NCI-H2029 (cell line): ENCODE data around the gene LONP1.
"Not testable (repeated sequence)": the region's sequence is repeated elsewhere in the genome, so short reads cannot be mapped to it uniquely, and the experiment has no call there.

Experiments
- DNase-seq: peaks from one replicate; lab custom pipeline; 2025; lab: John Stamatoyannopoulos, UW

Gene LONP1, protein sequence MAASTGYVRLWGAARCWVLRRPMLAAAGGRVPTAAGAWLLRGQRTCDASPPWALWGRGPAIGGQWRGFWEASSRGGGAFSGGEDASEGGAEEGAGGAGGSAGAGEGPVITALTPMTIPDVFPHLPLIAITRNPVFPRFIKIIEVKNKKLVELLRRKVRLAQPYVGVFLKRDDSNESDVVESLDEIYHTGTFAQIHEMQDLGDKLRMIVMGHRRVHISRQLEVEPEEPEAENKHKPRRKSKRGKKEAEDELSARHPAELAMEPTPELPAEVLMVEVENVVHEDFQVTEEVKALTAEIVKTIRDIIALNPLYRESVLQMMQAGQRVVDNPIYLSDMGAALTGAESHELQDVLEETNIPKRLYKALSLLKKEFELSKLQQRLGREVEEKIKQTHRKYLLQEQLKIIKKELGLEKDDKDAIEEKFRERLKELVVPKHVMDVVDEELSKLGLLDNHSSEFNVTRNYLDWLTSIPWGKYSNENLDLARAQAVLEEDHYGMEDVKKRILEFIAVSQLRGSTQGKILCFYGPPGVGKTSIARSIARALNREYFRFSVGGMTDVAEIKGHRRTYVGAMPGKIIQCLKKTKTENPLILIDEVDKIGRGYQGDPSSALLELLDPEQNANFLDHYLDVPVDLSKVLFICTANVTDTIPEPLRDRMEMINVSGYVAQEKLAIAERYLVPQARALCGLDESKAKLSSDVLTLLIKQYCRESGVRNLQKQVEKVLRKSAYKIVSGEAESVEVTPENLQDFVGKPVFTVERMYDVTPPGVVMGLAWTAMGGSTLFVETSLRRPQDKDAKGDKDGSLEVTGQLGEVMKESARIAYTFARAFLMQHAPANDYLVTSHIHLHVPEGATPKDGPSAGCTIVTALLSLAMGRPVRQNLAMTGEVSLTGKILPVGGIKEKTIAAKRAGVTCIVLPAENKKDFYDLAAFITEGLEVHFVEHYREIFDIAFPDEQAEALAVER

DNA sequence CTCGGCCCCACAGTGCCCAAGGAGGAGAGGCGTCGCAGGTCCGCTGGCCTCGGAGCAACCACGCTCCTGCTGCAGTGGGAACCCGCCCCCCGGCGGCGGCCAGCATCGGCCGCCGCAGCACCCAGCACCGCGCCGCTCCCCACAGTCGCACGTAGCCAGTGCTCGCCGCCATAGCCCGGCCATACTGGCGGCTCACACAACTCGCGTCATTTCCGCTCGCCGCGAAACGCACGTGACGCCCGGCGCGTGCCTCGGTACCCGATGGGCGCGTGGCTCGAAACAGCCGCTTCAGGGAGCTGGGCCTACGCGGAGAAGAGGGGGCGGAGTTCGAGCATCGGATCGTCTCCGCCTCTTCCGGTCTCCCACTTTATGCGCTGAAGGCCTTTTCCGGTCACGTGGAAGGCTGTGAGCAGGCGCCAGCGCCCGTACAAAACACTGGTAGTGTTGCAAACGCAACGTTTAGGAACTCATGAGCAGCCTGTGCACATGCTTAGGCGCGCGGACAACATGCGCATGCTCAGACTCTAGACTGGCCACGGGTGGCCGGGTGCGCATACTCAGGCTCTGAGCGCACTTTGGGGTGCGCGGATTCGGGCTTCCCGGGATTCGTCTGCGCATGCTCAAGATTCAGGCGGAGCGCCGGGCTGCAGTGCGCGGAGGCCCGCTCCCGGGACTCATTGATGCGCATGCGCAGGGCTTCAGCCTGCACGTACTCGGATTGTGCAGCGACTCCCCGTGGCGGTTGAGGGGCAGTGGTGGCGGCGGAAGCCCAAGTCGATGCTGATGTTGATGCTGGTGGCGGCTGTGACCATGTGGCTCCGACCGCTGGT, at the start of gene LONP1, which contains the start of gene CATSPERD:
Gene LONP1, minus strand, starts transcription at position 186 of the 830 bp plus-strand sequence. Its CDS starts 14 bp downstream, at position 172.
Gene CATSPERD, plus strand, starts transcription at position 677 of the 830 bp plus-strand sequence. Its CDS starts 101 bp downstream, at position 778.
- peak; percentile 99 for DNase-seq

DNA sequence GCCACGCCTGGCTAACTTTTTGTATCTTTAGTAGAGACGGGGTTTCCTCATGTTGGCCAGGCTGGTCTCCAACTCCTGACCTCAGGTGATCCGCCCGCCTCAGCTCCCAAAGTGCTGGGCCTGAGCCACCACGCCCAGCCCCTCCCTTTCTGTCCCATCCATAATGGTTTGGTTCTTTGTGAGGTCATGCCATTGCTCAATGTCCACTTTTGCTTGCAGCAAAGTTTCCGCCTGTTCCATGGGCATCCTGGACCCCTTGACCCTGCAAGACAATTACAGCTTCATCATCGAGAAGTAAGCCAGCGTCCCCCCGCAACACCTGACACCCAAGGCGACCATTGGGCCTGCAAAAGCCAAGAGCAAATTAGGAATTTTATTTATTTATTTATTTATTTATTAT, 48.0 kb upstream of the LONP1 start:
- no peak for DNase-seq

DNA sequence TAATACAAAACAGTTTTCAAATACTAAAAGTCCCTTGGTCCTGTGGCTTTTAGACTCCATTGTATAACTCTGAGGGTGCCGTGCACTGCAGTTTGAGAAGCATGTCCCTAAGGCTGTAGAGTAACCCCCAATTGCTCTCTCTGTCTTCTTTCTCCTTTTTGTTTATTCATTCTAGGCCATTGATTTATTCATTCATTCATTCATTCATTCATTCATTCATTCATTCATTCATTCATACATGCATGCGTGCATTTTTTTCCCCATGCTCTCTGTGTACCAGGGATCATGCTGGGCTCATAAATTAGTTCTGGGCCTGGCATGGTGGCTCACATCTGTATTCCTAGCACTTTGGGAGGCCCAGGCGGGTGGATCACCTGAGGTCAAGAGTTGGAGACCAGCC, 45.3 kb upstream of the LONP1 start:
- no peak for DNase-seq

DNA sequence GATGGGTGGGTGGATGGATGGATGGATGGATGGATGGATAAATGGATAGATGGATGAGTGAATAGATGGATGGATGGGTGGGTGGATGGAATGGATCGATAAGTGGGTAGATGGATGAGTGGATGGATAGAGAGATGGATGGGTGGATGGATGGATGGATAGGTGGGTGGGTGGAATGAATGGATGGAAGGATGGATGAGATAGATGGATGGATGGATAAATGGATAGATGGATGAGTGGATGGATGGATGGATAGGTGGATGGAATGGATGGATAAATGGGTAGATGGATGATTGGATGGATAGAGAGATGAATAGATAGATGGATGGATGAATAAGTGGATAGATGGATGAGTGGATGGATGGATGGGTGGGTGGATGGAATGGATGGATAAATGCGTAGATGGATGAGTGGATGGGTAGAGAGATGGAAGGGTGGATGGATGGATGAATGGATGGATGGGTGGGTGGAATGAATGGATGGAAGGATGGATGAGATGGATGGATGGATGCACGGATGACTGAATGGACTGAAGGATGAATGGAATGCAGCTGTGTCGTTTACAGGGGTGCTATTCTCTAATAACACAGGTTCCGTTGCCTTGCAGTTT, 42.8 kb upstream of the LONP1 start:
- no peak for DNase-seq

DNA sequence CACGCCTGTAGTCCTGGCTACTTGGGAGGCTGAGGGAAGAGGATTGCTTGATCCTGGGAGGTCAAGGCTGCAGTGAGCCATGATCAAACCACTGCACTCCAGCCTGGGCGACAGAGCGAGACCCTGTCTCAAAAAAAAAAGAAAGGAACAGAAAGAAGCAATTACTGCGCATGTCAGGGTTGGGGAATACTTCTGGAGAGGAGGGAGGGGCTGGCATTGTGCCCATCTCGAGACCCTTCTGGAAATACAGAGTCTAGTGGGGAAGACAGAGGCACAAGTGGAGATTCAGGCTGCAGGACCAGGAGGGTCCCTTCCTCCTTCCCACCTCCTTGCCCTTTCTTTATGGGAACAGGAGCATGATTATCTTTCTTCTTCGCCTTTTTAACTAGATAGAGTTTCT, 33.8 kb upstream of the LONP1 start:
- DNase-seq, result no peak

DNA sequence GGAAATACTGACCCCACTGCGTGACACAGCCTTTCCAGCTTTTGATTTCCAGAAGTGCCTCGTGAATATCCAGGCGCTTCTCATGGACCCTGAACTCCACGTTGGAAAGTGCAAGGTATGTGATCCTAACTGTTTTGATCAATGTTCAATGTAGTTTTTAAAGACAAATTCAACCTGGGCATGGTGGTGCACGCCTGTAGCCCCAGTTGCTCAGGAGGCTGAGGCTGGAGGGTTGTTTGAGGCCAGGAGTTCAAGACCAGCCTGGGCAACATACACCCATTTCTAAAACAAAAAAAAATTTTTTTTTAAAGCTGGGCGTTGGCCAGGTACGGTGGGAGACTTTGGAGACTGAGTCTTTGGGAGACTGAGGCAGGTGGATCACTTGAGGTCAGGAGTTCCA, 31.8 kb upstream of the LONP1 start:
- DNase-seq, result no peak

DNA sequence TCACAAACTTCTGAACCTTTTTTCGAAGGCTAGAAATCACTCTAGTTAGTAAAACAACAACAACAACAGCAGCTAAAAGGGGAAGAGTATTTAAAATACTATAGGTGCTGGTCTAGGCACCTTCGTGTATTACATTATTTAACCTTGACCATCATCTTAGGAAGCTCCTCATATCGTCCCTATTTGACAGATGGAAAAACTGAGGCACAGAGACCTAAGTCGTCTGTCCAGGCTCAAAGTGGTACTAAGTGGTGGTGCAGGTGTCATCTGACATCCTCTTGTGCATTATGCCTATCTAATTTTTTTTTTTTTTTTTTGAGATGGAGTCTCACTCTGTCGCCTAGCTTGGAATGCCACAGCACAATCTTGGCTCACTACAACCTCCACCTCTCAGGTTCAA, 29.6 kb upstream of the LONP1 start:
- no peak for DNase-seq

DNA sequence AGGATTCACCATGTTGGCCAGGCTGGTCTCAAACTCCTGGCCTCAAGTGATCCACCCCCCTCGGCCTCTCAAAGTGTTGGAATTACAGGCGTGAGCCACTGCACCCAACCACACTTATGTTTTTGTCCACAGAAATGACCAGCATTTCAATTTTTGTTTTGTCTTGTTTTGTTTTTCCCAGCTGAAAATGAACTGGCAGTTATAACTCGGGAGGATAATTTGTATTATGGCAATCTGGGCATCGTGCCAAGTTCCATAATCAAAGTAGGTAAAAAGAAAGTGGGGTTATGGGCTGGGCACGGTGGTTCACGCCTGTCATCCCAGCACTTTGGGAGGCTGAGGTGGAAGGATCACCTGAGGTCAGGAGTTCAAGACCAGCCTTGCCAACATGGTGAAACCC, 29.0 kb upstream of the LONP1 start:
- not testable (repeated sequence) for DNase-seq

DNA sequence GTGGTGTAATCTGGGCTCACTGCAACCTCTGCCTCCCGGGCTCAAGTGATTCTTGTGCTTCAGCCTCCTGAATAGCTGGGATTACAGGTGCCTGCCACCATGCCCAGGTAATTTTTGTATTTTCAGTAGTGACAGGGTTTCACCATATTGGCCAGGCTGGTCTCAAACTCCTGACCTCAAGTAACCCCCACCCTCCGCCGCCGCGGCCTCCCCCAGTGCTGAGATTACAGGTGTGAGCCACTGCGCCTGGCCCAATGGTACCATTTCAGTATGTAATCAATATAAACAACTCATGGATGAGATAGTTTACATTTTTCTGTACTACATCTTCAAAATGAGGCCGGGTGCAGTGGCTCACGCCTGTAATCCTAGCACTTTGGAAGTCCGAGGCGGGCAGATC, 25.1 kb upstream of the LONP1 start:
- DNase-seq, result not testable (repeated sequence)

DNA sequence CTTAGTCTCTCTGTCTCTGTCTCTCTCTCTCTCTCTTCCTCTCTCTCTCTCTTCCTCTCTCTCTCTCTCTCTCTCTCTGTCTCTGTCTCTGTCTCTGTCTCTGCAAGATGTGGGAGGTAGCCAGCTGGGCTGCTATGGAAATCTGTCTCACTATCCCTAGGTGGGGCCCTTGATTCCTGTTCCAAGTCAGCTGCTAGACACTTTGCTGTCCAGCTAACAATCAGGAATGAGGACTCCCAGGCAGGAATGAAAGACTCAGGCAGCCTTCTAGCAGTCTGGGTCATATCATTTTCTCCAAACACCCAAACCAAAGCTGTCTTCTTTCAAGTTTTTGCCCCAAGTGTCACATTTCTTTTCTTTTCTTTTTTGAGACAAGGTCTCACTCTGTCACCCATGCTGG, 23.7 kb upstream of the LONP1 start:
- no peak for DNase-seq

DNA sequence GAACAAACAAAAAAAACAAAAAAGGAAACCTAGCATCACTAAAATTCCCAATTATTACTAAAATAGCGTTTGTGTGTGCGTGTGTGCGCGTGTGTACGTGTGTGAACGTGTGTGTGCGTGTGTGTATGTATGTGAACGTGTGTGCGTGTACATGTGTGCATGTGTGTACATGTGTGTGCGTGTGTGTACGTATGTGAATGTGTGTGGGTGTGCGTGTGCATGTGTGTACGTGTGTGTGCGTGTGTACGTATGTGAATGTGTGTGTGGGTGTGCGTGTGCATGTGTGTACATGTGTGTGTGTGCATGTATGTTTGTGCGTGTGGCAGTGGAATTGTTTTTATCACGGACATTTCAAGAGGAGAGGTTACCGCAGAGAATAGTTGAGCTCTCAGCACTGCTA, 22.1 kb upstream of the LONP1 start:
- no peak for DNase-seq

DNA sequence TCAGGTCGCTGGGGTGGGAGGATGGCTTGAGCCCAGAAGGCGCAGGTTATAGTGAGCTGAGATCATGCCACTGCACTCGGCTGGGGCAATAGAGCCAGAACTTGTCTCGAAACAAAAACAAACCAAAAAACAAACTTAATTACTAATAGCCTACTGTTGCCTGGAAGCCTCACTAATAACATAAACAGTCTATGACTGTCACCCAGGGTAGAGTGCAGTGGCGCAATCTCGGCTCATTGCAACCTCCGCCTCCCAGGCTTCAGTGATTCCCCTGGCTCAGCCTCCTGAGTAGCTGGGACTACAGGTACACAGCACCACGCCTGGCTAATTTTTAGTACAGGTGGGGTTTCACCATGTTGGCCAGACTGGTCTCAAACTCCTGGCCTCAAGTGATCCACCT, 18.5 kb upstream of the LONP1 start:
- DNase-seq, result no peak

DNA sequence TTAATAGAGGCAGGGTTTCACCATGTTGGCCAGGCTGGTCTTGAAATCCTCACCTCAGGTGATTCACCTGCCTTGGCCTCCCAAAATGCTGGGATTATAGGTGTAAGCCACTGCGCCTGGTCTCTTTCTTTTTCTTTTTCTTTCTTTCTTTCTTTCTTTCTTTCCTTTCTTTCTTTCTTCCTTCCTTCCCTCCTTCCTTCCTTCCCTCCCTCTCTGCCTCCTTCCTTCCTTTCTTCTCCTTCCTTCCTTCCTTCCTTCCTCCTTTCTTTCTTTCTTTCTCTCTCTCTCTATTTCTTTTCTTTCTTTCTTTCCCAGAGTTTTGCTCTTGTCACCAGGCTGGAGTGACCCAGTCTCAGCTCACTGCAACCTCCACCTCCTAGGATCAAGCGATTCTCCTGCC, 13.2 kb upstream of the LONP1 start:
- DNase-seq, result not testable (repeated sequence)

DNA sequence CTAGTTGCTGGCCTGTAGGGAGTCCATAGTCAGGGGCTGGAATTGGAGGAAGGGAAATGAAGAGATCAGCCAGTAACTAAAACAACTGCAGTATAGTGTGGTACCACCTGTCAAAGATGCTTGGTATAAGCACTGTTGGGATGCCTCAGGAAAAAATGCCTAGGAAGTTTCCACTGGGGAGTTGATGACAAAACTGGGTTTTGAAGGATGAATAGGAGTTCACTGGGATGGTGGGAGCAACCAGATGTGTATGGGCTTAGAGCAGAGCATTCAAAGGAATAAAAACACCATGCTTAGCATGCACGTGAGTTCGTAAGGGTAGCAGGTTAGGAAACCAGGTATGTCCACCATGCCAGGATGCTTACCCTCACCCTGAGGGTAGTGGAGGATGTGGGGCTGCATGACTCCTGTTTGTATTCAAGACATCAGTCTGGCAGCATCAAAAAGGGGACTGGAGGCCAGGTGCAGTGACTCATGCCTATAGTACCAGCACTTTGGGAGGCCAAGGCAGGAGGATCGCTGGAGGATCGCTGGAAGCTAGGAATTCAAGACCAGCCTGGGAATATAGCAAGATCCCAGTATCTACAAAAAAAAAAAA, 7.6 kb upstream of the LONP1 start:
- DNase-seq, result no peak

DNA sequence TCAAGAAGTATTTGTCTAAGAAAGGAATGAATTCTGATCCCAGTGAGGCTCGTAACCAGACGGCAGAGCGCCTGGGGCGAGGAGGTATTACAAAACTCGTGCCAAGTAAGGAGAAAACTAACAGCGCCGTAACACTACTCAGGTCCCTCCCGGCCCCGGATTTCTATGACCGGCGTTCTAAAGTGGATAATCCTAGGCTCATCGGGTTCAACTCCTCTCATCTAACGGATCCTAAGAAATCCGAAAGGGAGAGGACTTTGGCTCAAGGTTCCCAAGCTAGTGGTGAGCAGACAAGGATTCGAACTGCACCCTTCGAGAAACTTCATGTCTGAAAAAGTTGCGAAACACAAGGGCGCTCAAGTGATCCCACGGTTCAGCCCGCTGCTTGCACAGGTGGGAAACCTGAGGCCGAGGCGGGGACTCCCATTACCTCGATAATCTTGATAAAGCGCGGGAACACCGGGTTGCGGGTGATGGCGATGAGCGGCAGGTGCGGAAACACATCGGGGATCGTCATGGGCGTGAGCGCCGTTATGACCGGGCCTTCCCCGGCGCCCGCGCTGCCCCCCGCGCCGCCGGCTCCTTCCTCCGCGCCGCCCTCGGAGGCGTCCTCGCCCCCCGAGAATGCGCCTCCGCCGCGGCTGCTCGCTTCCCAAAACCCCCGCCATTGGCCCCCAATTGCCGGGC, 529 bp downstream of the LONP1 start:
- peak; percentile 9 for DNase-seq

DNA sequence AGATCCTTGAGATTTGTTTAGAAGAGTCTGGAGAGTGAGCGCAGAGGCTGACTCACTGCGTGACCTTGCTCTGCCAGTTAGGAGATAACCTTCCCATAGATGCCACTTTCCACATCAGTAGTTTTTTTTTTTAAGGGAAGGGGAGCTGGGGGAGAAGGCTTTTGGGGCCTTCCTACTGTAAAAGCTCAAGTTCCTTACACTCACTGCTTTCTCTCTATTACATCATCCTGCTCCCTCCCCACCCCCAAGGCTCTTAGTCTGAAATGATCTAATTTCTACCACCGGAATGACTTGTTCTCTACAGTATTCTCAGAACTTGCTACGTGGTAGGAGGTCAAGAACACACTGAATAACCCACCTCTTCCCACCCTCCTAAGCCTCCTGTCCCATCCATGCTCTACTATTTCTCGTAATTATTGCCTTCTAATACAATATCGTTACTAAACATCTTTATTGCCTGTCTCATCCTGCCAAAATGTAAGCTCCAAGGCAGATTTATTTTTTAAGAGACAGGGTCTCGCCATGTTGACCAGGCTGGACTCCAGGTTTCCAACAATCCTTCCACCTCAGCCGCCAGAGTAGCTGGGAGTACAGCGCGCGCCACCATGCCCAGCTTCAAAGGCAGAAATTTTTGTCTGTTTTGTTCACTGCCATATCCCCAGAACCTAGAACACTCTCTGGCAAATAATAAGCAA, 1.2 kb downstream of the LONP1 start:
- no peak for DNase-seq

DNA sequence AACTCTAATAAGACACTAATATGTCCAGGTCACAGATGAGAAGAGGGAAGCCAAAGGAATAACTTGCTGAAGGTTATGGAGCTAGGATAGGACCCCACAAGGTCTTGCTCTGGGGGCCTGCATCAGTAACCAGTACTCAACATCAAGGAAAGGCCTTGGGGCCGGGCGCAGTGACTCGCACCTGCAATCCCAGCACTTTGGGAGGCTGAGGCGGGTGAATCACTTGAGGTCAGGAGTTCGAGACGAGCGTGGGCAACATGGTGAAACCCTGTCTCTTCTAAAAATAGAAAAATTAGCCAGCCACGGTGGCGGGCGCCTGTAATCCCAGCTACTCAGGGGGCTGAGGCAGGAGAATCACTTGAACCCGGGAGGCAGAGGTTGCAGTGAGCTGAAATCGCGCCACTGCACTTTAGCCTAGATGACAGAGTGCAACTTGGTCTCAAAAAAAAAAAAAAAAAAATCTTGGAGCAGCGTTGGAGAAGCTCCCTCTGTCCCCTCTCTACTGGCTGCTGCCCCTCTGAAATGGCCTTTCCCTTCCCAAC, 1.8 kb downstream of the LONP1 start:
- no peak for DNase-seq

DNA sequence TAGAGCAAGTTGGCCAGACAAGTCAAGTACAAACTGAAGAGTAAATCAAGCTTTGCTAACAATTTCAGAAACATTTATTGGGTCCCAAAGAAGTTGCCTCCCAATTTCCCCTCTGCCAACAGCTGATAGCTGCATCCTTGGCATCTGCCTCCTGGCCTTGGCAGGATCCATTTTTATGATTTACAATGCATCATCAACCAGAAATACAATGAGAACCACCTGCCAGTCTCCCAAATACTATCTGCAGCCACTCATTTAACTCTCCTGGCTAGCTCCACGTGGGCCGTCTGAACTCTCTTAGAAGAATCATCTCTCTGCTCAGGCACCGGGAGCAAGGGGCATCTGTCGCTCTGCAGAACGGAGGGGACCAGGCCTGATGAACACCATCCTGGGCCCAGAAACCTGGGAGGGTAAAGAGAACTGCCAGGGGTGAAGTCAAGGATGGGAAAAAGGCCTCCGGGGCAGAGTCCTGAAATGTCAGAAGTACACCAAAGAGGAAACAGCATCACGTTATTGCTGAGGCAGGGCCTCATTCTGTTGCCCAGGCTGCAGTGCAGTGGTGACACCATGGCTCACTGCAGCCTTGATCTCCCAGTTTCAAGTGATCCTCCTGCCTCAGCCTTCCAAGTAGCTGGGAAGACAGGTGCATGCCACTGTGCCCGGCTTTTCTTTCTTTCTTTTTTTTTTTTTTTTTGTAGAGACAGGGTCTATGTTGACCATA, 2.6 kb downstream of the LONP1 start:
- DNase-seq, result no peak

DNA sequence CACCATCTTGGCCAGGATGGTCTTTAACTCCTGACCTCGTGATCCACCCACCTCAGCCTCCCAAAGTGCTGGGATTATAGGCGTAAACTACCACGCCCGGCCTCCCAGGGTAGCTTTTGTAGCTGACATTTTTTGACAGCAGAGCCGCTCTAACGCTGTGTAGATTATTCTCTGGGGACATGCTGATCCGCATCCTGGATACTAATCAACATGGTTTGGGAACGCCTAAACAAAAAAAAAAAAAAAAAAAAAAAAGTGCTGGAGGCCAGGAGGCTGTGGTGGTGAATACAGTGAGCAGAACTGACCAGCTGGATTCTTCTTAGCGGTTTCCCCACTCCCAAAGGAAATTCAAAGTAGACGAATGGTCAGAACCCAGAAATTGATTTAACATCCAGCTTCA, 5.1 kb downstream of the LONP1 start:
- no peak for DNase-seq
